Activated CD8-positive, alpha-beta memory T cell treated with anti-CD3 and anti-CD28 coated beads, Interleukin-2, amount 50 U/mL, for 48 hours (primary cell): ENCODE data around the gene ITGAX.
"Not testable (repeated sequence)": the region's sequence is repeated elsewhere in the genome, so short reads cannot be mapped to it uniquely, and the experiment has no call there.

Experiments
- DNase-seq: peaks from one replicate; pipeline ENCODE4 v3.0.0-alpha.2; 2020

The ITGAX gene

GRCh38 chr16:31354394-31355291 is at the start of gene ITGAX:
Gene ITGAX, plus strand, starts transcription at chr16:31355176. Its CDS starts 79 bp downstream, at chr16:31355255.
- peak; percentile 88 for DNase-seq

- no peak for DNase-seq
Observed at GRCh38 chr16:31305219-31305618, 49.8 kb upstream of the ITGAX start.

- not testable (repeated sequence) for DNase-seq
Observed at GRCh38 chr16:31308381-31308780, 46.6 kb upstream of the ITGAX start.

- DNase-seq, result no peak
Observed at GRCh38 chr16:31322500-31322899, 32.5 kb upstream of the ITGAX start.

- no peak for DNase-seq
Observed at GRCh38 chr16:31323959-31324629, 30.9 kb upstream of the ITGAX start.

- DNase-seq, result no peak
Observed at GRCh38 chr16:31325171-31325570, 29.8 kb upstream of the ITGAX start.

GRCh38 chr16:31327646-31328225 is 27.2 kb upstream of the ITGAX start:
- DNase-seq, result no peak

- DNase-seq, result no peak
Observed at GRCh38 chr16:31328322-31329052, 26.5 kb upstream of the ITGAX start.

GRCh38 chr16:31329671-31330552 is 25.1 kb upstream of the ITGAX start:
- no peak for DNase-seq

- DNase-seq, result no peak
Observed at GRCh38 chr16:31330553-31330890, 24.5 kb upstream of the ITGAX start.

GRCh38 chr16:31331141-31331764 is 23.7 kb upstream of the ITGAX start:
- no peak for DNase-seq

GRCh38 chr16:31331807-31332301 is 23.1 kb upstream of the ITGAX start:
- no peak for DNase-seq

GRCh38 chr16:31332544-31332943 is 22.4 kb upstream of the ITGAX start:
- DNase-seq, result no peak

- DNase-seq, result no peak
Observed at GRCh38 chr16:31333686-31334649, 21.0 kb upstream of the ITGAX start.

- DNase-seq, result no peak
Observed at GRCh38 chr16:31334934-31335333, 20.0 kb upstream of the ITGAX start.

- DNase-seq, result no peak
Observed at GRCh38 chr16:31335431-31335830, 19.5 kb upstream of the ITGAX start.

- peak; percentile 41 for DNase-seq
Observed at GRCh38 chr16:31338166-31338685, 16.8 kb upstream of the ITGAX start.

- no peak for DNase-seq
Observed at GRCh38 chr16:31344712-31345111, 10.3 kb upstream of the ITGAX start.

GRCh38 chr16:31347445-31347844 is 7.5 kb upstream of the ITGAX start:
- no peak for DNase-seq

- DNase-seq, result no peak
Observed at GRCh38 chr16:31348579-31348978, 6.4 kb upstream of the ITGAX start.
